Adrenal gland (tissue), 12 donors: ENCODE measurements around the gene TGFBRAP1. TPM values are rescaled to one million over a fixed set of nuclear protein-coding genes. Genes with fewer than 3 reads are reported as not detected.

Source experiments
- DNase-seq, 7 donors: peaks; one replicate each; pipeline ENCODE4 v3.0.0-alpha.2; 2019 to 2020
- H3K27ac ChIP-seq, 5 donors: fragments of 200-600 bp; sonication (generic) in 4 of 5; 1 replicate in 3 of 5; 2 replicates in 2 of 5; pipeline versions ENCODE4 v1.5.1 to v1.8.0; 2016 to 2020; ENCODE audit warnings: mild to moderate bottlenecking in 1 of 5
- H3K27me3 ChIP-seq: fragments of 200-600 bp; 2 replicates; pipeline ENCODE4 v1.8.0; 2021
- H3K36me3 ChIP-seq, 2 donors: fragments of 200-600 bp; replicated peaks in 1 of 2; 1 replicate in 1 of 2; 2 replicates in 1 of 2; pipeline versions ENCODE4 v1.5.1 to v1.8.0; 2018 to 2022
- H3K4me1 ChIP-seq, 2 donors: fragments of 200-600 bp; replicated peaks in 1 of 2; 1 replicate in 1 of 2; 2 replicates in 1 of 2; pipeline versions ENCODE4 v1.5.1 to v1.8.0; 2018 to 2021
- H3K4me3 ChIP-seq, 4 donors: fragments of 200-600 bp; sonication (generic) in 3 of 4; one replicate each; pipeline ENCODE4 v1.5.1; 2016 to 2018
- H3K9me3 ChIP-seq, 3 donors: fragments of 200-600 bp; sonication (generic) in 1 of 3; replicated peaks in 1 of 3; 1 replicate in 2 of 3; 2 replicates in 1 of 3; pipeline versions ENCODE4 v1.5.1 to v1.8.0; 2016 to 2021
- CTCF ChIP-seq, 6 experiments: fragments of 450-650 bp in 4 of 6; fragments of 200-600 bp in 2 of 6; sonication (generic) in 1 of 6; IDR thresholded peaks; 1 replicate in 5 of 6; 2 replicates in 1 of 6; pipeline versions ENCODE4 v1.5.1 to v1.8.0; 2016 to 2021; ENCODE audit warnings: antibody characterized with exemption in 6 of 6, mild to moderate bottlenecking in 2 of 6, moderate library complexity in 1 of 6
- POLR2A ChIP-seq, 2 donors: fragments of 450-650 bp; IDR thresholded peaks; one replicate each; pipeline ENCODE4 v1.6.1; 2017; ENCODE audit warnings: antibody characterized with exemption in 2 of 2, mild to moderate bottlenecking in 2 of 2, moderate library complexity in 1 of 2
- WGBS, 4 donors: extraction: QIAGEN DNeasy Blood & Tissue Kit in 2 of 4; methylation state at CpG; one replicate each; pipeline versions ENCODE4 v1.1.5 to v1.1.7; 2013 to 2017; 5-methylcytosine and 5-hydroxymethylcytosine counted together
- intact Hi-C, 2 donors: fragments of 100-400 bp; cut with DNase I; formaldehyde crosslinking; loops; one replicate each; pipeline versions ENCODE4 v1.14.1 to v1.15.0; 2022 to 2023
- polyA plus RNA-seq, 3 donors: library from polyadenylated mRNA; stranded (reverse); fragments of 200-250 nt in 2 of 3; fragments of 350-450 nt in 1 of 3; fragmentation: Illumina TruSeq in 1 of 3; extraction: RNeasy Lipid Tissue Mini Kit (QIAGEN cat#74804) in 1 of 3; gene quantifications; one replicate each; pipeline ENCODE4 v1.2.3, GENCODE V29; 2013 to 2014
- total RNA-seq, 9 donors: library from RNA; depleted of rRNA in 4 of 9; stranded (reverse); fragments of >200 nt in 4 of 9; fragments of 120-200 nt in 1 of 9; fragmentation: NEBNext Ultra II Directional in 1 of 9; extraction: Animal tissue kit (Norgen Biotek cat#: 25700) in 1 of 9; gene quantifications; one replicate each; pipeline versions ENCODE4 v1.1.0 to v1.2.4, GENCODE V29; 2013 to 2023
- donor health status: healthy with polysubstance abuse.
- donor health status: Bipolar disorder and iron deficiency.
- donor health status: DM: yes; HTN: yes; CAD: no.
- donor health status: DM: no; HTN: no; CAD: no.
- donor health status: DM: no; HTN: no; CAD: no.
- donor health status: DM: yes; HTN: yes; CAD: no.

TGFBRAP1 gene
- total and polyA plus RNA-seq, 12 donors = 5.1 to 29.7 (median 22.3) TPM

DNA sequence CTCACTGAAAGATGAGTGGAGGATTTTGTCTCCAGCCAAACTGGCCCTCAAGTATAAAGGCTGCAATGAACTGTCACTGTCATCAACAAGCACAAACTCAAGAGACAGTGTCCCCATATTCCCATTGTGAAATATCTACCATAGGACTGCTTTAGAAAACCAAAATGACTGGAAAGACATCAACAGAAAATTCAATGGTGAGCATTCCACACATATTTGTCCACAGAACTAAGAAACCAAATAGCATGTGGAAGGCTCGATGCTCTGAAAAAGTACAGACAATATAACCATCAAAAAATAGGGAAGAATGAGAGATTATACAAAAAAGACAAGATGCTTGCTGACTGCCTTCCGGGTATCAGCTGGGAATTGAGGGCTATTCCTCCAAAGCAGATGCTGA lies 37.6 kb downstream of the TGFBRAP1 start:
- intact Hi-C loops = loop anchor here in 1 of 2 donors (5.0 kb wide), 1 partner anchor 175 kb away; no protein-coding TSS in a partner anchor
- no peaks in the 10 kb centered on the region for H3K9me3 ChIP-seq
- H3K36me3 ChIP-seq = peaks cover 0 to 31% of the 10 kb centered on the region in 2 donors
- H3K27me3 ChIP-seq = no peaks in the 10 kb centered on the region
- no peak overlapping the region for H3K4me3 ChIP-seq
- no peak for DNase-seq
- TF ChIP-seq CTCF (IDR thresholded peaks at IDR 0.05) (no peak), POLR2A (IDR thresholded peaks at IDR 0.05) (no peak)
- 91 to 95% (median 92%) methylated on average over 2 of the region's 2 CpGs for WGBS, 4 donors
- H3K27ac ChIP-seq = no peak overlapping the region
- H3K4me1 ChIP-seq = peaks cover 3 to 15% of the 10 kb centered on the region in 2 donors

DNA sequence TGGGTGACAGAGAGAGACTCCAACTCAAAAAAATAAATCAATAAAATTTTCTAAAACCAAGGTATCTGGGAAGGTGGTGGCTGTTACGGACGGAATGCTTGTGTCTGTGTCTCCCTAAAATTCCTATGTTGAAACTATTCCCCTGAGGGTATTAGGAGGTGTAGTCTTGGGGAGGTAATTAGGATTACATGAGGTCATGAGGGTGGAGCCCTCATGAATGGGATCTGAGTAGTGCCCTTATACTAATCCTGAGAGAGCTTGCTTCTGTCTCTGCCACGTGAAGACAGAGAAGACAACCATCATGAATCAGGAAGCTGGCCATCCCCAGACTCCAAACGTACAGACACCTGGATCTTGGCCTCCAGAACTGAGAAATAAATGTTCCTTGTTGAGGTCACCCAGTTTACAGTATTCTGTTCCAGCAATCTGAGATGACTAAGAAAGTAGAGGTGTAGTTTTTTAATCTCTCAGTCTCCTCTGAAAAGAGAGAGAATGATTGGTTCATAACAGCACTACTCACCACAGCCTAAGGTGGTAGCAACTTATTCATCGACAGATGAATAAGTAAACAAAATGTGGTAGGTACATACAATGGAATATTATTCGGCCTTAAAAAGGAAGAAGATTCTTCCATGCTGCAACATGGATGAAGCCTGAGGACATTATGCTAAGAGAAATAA lies 38.4 kb downstream of the TGFBRAP1 start:
- Histone ChIP-seq H3K27ac (no peak overlapping the region), H3K36me3 (peaks cover 0 to 31% of the 10 kb centered on the region in 2 donors), H3K4me3 (no peak overlapping the region), H3K4me1 (peaks cover 3 to 15% of the 10 kb centered on the region in 2 donors), H3K27me3 (no peaks in the 10 kb centered on the region), H3K9me3 (no peaks in the 10 kb centered on the region)
- intact Hi-C loops = loop anchor here in 1 of 2 donors (5.0 kb wide), 1 partner anchor 174 kb away; no protein-coding TSS in a partner anchor
- DNase-seq = no peak
- 87 to 95% (median 93%) methylated on average over 6 of the region's 6 CpGs for WGBS, 4 donors
- TF ChIP-seq CTCF (IDR thresholded peaks at IDR 0.05) (no peak), POLR2A (IDR thresholded peaks at IDR 0.05) (no peak)

GRCh38 chr2:105288133-105288532 lies 41.4 kb downstream of the TGFBRAP1 start:
- peaks cover 0 to 51% of the 10 kb centered on the region in 2 donors for H3K36me3 ChIP-seq
- no peaks in the 10 kb centered on the region for H3K4me1 ChIP-seq
- 91 to 96% (median 93%) methylated on average over 7 of the region's 7 CpGs for WGBS, 4 donors
- TF ChIP-seq CTCF (IDR thresholded peaks at IDR 0.05) (no peak), POLR2A (IDR thresholded peaks at IDR 0.05) (no peak)
- no peak for DNase-seq
- H3K9me3 ChIP-seq = no peaks in the 10 kb centered on the region
- H3K27ac ChIP-seq = no peak overlapping the region
- intact Hi-C loops = no loop called here
- H3K4me3 ChIP-seq = no peak overlapping the region
- H3K27me3 ChIP-seq = no peaks in the 10 kb centered on the region

DNA sequence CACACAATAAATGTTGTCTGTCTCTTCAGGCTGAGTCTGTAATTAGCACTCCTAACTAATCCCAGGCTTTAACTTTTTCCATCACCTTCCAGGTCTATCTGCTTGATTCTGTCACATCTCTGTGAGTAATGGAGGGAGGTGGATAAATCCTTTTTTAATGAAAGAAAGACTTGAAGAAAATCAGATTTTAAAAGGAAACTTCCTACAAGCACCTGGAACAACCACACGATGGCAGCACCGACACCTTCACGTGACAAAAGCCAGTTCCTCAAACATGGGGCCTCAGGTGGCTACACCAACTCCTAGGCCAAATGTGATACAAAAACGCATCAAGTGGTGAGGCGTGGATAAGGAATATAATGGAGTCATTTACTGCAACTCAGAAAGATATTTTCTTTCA lies 41.8 kb downstream of the TGFBRAP1 start:
- H3K36me3 ChIP-seq = peaks cover 0 to 51% of the 10 kb centered on the region in 2 donors
- peak in 3 of 7 donors; percentile 32 to 47 (median 39) for DNase-seq
- no peak overlapping the region for H3K27ac ChIP-seq
- WGBS, 4 donors = 57 to 68% (median 65%) methylated on average over 5 of the region's 5 CpGs
- H3K4me1 ChIP-seq = no peaks in the 10 kb centered on the region
- no peaks in the 10 kb centered on the region for H3K27me3 ChIP-seq
- intact Hi-C loops = no loop called here
- no peaks in the 10 kb centered on the region for H3K9me3 ChIP-seq
- no peak overlapping the region for H3K4me3 ChIP-seq
- peak in 5 of 6 experiments; percentile 10 to 44 (median 34) for TF ChIP-seq CTCF (IDR thresholded peaks at IDR 0.05)
- no peak for TF ChIP-seq POLR2A (IDR thresholded peaks at IDR 0.05)
